ENCODE results near the gene KDM2B.

KDM2B gene

DNA sequence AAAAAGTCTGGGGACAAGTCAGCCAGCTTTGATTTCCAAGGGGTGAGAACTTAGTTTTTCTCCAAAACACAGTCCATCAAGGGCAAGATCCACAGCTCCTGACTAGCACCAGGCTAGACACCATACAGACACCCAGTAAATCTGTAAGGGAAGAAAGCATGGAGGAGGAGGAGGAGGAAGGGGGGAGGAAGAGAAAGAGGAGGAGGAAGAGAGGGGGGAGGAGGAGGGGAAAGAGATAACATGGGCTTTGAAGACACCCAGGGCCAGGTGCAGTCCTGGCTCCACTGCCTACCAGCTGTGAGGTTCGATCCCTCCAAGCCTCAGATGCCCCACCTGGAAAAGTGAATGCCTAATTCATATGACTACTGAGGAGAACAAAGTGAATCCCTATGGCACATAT is 18.3 kb downstream of the KDM2B start:
- H3K9me3 Mint-ChIP-seq, result no peaks in the 10 kb centered on the region
- intact Hi-C loops (cut with micrococcal nuclease), result no loop called here
- H3K27ac Mint-ChIP-seq, result peak overlapping the region; percentile 25
- peaks cover 89% of the 10 kb centered on the region for H3K36me3 Mint-ChIP-seq (ENCODE audit: low read depth)
- H3K4me3 Mint-ChIP-seq, result no peak overlapping the region
- no peaks in the 10 kb centered on the region for H3K27me3 Mint-ChIP-seq
- H3K4me1 Mint-ChIP-seq (ENCODE audit: low read depth), result peaks cover 37% of the 10 kb centered on the region

DNA sequence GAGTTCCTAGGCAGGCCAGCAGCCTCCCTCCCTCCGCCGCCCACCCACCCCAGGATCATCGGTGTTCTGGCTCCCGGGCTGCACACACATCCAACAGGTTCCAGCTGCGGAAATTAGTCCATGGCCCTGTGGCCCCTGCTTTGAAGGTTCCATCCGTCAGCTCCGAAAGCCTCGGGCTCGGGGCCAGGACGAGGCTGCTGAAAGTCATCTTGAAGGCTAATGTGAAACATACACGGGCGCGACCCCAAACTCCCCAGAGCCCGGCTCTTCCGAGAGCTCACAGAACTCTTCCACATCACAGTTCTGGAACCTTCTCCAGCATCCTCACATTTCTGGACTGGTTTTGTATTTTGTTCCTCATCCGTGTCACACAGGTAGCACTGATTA is 19.8 kb downstream of the KDM2B start:
- intact Hi-C loops (cut with micrococcal nuclease), result no loop called here
- Mint-ChIP-seq H3K9me3 (no peaks in the 10 kb centered on the region), H3K27ac (peak overlapping the region; percentile 87), H3K36me3 (ENCODE audit: low read depth) (peaks cover 81% of the 10 kb centered on the region), H3K4me1 (ENCODE audit: low read depth) (peaks cover 42% of the 10 kb centered on the region), H3K4me3 (peak overlapping the region; percentile 34), H3K27me3 (no peaks in the 10 kb centered on the region)

DNA sequence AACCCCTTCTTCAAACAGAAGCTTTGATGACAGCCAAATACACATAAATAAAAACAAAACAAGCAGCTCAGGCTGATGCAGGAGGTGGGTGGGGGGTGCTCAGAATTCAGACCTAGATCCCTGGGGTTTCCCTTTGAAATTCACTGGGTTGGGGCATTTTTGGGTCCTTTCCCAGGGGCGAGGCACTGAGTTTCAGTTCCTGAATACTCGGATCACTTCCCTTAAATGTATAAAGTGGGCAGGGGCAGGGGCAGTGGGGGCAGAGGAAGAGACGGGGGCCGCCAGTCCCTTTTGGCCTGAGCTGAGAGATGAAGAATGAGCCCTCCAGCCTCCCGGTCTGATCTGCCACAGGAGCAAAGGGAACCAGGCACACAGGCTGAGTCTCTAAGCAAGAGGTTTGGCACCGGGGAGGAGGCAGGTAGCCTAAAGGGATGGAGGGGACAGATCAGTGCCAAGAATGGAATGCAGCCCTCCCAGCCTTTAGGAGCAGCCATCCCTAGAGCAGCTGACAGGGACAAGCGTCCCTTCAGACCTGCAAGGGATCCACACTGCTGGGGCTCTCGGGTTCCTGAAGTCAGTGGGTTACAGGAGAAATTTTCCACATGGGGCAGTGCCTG is 20.3 kb downstream of the KDM2B start:
- H3K36me3 Mint-ChIP-seq (ENCODE audit: low read depth), result peaks cover 81% of the 10 kb centered on the region
- no peaks in the 10 kb centered on the region for H3K9me3 Mint-ChIP-seq
- no peaks in the 10 kb centered on the region for H3K27me3 Mint-ChIP-seq
- H3K27ac Mint-ChIP-seq, result peak overlapping the region; percentile 87
- peaks cover 42% of the 10 kb centered on the region for H3K4me1 Mint-ChIP-seq (ENCODE audit: low read depth)
- intact Hi-C loops (cut with micrococcal nuclease), result no loop called here
- H3K4me3 Mint-ChIP-seq, result peak overlapping the region; percentile 61

DNA sequence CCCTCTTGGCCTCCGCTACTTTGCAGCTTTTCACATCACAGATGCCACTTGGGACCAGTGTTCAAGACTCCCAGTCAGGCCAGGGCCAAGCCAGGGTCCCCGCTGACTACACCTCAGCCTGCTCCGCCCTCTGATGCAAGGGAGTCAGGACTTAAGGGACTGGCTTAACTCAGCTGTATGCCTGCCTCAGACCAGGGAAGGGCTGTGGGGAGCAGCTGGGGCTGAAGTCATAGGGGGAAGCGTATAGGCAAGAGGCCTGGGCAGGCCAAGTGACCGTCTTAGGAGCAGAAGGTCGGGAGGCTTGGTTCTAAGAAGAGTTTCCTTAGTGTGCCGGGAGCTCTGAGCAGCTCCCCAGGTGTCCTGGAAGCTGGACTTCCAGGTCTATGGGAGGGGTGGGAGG is 21.9 kb downstream of the KDM2B start:
- Mint-ChIP-seq H3K36me3 (ENCODE audit: low read depth) (peaks cover 76% of the 10 kb centered on the region), H3K27ac (peak overlapping the region; percentile 87), H3K9me3 (no peaks in the 10 kb centered on the region), H3K27me3 (no peaks in the 10 kb centered on the region), H3K4me3 (no peak overlapping the region), H3K4me1 (ENCODE audit: low read depth) (peaks cover 42% of the 10 kb centered on the region)
- intact Hi-C loops (cut with micrococcal nuclease), result loop anchor here (5.0 kb wide), 1 partner anchor 33 kb away; no protein-coding TSS in a partner anchor

DNA sequence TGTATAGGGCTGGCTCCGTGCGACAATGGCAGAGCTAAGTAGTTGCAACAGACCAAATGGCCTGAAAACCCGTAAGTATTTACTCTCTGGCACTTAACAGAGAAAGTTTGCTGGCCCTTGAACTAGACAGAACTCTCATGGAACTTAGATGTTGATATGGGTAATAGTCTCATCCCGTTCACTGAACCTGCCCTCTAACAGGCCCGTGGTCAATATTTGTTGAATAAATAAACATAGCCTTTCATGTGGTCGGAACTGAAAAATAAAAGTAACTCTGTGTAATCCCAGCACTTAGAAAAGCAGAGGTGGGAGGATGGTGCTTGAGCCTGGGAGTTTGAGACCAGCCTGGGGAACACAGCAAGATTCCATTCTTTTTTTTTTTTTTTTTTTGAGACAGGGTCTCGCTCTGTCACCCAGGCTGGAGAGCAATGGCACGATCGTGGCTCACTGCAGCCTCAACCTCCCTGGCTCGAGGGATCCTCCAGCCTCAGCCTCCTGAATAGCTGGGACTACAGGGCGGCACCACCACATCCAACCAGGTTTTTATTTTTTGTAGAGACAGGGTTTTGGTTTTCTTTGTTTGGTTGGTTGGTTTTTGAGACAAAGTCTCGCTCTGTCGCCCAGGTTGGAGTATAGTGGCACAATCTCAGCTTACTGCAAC is 29.7 kb downstream of the KDM2B start:
- intact Hi-C loops (cut with micrococcal nuclease), result no loop called here
- Mint-ChIP-seq H3K27ac (no peak overlapping the region), H3K27me3 (no peaks in the 10 kb centered on the region), H3K36me3 (ENCODE audit: low read depth) (peaks cover 69% of the 10 kb centered on the region), H3K9me3 (no peaks in the 10 kb centered on the region), H3K4me3 (no peak overlapping the region), H3K4me1 (ENCODE audit: low read depth) (peaks cover 36% of the 10 kb centered on the region)

DNA sequence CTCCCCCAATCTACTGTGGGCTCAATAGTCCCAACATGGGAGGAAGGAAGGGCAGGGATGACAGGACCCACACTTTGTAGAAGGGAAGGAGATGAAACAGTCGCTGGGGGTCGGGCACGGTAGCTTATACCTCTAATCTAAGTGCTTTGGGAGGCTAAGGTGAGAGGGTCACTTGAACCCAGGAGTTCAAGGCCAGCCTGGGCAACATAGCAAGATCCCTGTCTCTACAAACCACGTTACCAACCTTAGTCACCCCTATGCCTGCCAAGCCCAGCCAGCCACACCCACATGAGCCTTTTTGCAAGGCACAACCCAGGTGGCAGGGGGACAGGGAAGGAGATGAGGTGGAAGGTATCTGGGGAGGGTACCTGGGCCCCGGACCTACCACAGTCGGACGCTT is 31.7 kb downstream of the KDM2B start:
- H3K27me3 Mint-ChIP-seq, result no peaks in the 10 kb centered on the region
- peaks cover 50% of the 10 kb centered on the region for H3K4me1 Mint-ChIP-seq (ENCODE audit: low read depth)
- no peaks in the 10 kb centered on the region for H3K9me3 Mint-ChIP-seq
- intact Hi-C loops (cut with micrococcal nuclease), result no loop called here
- no peak overlapping the region for H3K4me3 Mint-ChIP-seq
- H3K36me3 Mint-ChIP-seq (ENCODE audit: low read depth), result peaks cover 75% of the 10 kb centered on the region
- peak overlapping the region; percentile 31 for H3K27ac Mint-ChIP-seq

DNA sequence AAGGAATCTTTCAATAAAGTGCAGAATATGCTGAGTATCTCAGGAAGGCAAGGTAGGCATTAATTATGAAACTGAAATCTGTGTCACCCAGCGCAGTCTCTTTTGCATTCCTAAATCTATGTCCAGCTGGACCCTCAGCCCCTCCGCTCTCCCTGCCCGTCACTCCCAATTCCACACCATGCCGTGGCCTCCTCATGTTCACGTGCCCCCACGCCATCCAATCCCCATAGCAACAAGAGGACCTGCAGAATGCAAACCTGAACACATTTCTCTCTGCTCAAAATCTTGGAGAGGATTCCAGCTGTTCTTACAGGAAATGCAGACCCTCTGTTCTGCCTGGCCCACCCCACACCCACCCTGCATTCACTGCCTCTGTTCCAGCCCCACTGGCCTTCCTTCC is 35.3 kb downstream of the KDM2B start:
- Mint-ChIP-seq H3K27me3 (no peaks in the 10 kb centered on the region), H3K4me3 (no peak overlapping the region), H3K27ac (no peak overlapping the region), H3K4me1 (ENCODE audit: low read depth) (peaks cover 74% of the 10 kb centered on the region), H3K36me3 (ENCODE audit: low read depth) (peaks cover 76% of the 10 kb centered on the region), H3K9me3 (no peaks in the 10 kb centered on the region)
- intact Hi-C loops (cut with micrococcal nuclease), result no loop called here

DNA sequence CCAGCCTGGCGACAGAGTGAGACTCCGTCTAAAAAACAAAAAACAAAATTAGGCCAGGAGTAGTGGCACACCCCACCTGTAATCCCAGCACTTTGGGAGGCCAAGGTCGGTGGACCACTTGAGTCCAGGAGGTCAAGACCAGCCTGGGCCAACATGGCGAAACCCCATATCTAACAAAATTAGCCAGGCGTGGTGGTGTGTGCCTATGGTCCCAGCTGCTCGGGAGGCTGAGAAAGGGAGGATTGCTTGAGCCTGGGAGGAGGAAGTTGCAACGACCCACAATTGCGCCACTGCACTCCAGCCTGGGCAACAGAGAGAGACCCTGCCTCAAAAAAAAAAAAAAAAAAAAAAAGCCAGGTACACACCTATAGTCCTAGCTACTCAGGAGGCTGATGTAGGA is 37.0 kb downstream of the KDM2B start:
- Mint-ChIP-seq H3K4me1 (ENCODE audit: low read depth) (peaks cover 76% of the 10 kb centered on the region), H3K36me3 (ENCODE audit: low read depth) (peaks cover 73% of the 10 kb centered on the region), H3K27me3 (no peaks in the 10 kb centered on the region), H3K9me3 (no peaks in the 10 kb centered on the region), H3K4me3 (no peak overlapping the region), H3K27ac (no peak overlapping the region)
- intact Hi-C loops (cut with micrococcal nuclease), result no loop called here

DNA sequence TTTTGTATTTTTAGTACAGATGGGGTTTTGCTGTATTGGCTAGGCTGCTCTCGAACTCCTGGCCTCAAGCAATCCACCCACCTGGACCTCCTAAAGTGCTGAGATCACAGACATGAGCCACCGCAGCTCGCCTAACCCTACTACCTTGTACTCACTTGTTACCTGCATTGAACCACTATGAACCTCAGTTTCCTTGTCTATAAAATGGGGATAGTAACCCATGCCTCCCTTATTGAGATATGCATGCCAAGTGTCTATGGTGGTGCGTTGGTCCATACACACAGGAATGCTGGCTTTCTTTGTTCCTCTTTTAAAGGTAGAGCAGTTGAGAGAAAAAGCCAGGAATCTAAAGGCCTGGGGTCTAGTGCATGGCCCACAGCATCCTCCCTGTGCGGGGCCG is 40.9 kb downstream of the KDM2B start:
- Mint-ChIP-seq H3K4me1 (ENCODE audit: low read depth) (peaks cover 74% of the 10 kb centered on the region), H3K9me3 (no peaks in the 10 kb centered on the region), H3K4me3 (no peak overlapping the region), H3K27me3 (no peaks in the 10 kb centered on the region), H3K36me3 (ENCODE audit: low read depth) (peaks cover 46% of the 10 kb centered on the region), H3K27ac (no peak overlapping the region)
- intact Hi-C loops (cut with micrococcal nuclease), result loop anchor here (5.0 kb wide), 1 partner anchor 38 kb away; no protein-coding TSS in a partner anchor

DNA sequence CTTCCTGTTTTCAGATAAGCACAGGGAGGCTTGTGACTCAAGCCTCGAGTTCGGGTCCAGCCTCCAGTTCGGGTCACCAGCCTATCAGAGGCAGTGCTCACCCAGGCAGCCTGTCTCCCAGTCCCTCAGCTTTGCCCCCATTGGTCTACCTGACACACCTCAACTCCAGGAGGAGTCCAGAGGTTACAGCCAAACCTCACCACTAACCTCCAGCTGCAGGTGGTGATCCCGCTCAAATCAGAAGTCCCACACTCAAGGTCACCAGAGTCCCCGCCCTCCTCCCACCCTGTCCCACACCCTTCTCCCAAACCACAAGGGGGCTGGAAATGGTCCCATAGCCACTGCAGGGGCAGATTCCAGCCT is 42.1 kb downstream of the KDM2B start:
- H3K27me3 Mint-ChIP-seq, result no peaks in the 10 kb centered on the region
- peak overlapping the region; percentile 92 for H3K27ac Mint-ChIP-seq
- H3K36me3 Mint-ChIP-seq (ENCODE audit: low read depth), result peaks cover 46% of the 10 kb centered on the region
- H3K9me3 Mint-ChIP-seq, result no peaks in the 10 kb centered on the region
- H3K4me3 Mint-ChIP-seq, result peak overlapping the region; percentile 70
- intact Hi-C loops (cut with micrococcal nuclease), result loop anchor here (1.0 to 5.0 kb wide), 2 partner anchors 9 to 36 kb away; no protein-coding TSS in a partner anchor
- H3K4me1 Mint-ChIP-seq (ENCODE audit: low read depth), result peaks cover 78% of the 10 kb centered on the region

DNA sequence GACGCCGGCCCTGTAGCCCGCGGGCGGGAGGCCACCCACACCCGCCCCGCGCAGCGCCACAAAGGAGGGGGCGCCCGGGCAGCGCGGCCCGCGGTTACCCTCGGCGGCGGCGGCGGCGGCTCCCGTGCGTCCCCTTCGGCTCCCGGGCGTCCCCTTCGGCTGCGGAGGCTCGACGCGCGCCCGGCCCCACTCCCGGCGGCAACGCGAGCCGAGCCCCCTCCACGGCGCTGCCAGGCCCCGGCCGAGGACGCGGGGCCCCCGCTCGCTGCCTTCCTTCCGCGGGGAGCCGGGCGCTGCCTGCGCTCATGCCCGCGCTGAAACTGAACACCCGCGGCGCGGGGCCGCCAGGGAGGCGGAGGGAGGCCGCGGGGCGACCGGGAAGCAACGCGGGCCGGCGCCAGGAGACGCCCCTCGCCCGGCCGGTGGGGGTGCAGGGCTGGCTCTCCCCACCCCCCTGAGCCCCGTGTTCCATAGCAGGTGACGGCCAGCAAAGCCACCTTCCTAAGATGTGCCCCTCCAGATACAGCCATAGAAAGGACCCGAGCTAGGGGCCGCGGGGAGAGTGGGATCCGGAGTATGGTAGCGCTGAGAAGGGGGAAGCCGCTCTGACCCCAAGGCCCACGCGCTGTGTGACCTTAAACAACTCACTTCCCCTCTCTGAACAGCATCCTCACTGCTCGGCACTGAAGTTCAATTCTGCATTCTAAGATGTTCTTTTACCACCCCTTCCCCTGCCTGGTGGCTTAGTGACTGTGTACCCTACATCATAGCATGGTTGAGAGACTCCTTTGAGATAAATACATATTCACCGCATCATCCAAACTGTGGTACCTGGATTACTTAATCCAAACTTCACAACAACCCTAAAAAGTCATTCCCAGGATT is 42.8 kb downstream of the KDM2B start:
- Mint-ChIP-seq H3K27ac (peak overlapping the region; percentile 92), H3K4me3 (peak overlapping the region; percentile 78), H3K9me3 (no peaks in the 10 kb centered on the region), H3K4me1 (ENCODE audit: low read depth) (peaks cover 82% of the 10 kb centered on the region), H3K36me3 (ENCODE audit: low read depth) (peaks cover 49% of the 10 kb centered on the region), H3K27me3 (no peaks in the 10 kb centered on the region)
- intact Hi-C loops (cut with micrococcal nuclease), result loop anchor here (1.0 to 5.0 kb wide), 2 partner anchors 9 to 36 kb away; no protein-coding TSS in a partner anchor

DNA sequence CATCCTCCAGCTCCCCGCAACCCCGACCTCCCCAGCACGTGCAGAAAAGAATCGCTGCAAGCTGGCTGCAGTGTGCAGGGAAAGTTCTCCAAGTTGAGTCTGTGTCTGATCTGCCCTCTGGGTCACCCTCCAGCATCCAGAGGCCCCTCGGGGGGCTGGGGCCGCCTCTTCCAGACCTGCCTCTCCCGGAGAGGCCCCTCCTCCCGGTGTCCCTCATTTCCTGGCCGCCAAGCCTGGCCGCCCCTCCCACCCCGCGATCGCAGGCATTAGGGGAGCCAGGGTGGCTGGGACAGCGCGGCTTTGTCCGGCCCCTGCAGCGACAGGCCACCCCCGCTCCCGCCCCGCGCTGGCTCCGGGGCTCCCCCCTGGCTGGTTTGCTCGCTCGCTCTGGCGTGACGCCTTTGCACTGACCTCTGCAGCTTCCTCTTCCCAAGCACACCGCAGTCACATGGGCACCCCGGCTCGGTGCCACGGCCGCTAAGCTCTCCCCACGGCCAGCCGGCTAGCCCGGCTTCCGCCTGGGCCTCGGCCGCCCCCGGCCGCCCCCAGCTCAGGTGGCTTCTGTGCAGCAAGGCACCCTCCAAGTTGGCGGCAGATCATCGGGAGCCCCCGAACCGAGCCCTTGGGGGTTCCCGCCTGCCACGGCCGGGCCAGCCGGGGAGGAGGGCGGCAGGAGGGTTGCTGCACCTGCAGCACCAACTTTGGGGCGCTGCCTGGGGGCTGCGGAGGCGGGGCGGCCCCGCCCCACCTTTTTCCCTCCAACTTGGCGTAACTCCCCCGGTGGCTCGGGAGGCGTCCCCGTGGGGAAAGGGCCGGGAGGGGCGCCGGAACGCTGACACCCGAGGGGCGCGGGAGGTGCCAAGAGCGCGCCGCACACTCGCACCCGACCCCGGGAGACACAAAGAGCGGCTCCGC is 43.7 kb downstream of the KDM2B start:
- H3K9me3 Mint-ChIP-seq, result no peaks in the 10 kb centered on the region
- intact Hi-C loops (cut with micrococcal nuclease), result loop anchor here (5.0 kb wide), 1 partner anchor 35 kb away; no protein-coding TSS in a partner anchor
- H3K4me1 Mint-ChIP-seq (ENCODE audit: low read depth), result peaks cover 83% of the 10 kb centered on the region
- peaks cover 49% of the 10 kb centered on the region for H3K36me3 Mint-ChIP-seq (ENCODE audit: low read depth)
- peak overlapping the region; percentile 78 for H3K4me3 Mint-ChIP-seq
- peak overlapping the region; percentile 92 for H3K27ac Mint-ChIP-seq
- H3K27me3 Mint-ChIP-seq, result no peaks in the 10 kb centered on the region
